K562 (cell line): ENCODE measurements around the gene ASMTL. TPM values are rescaled to one million over a fixed set of nuclear protein-coding genes. Genes with fewer than 3 reads are reported as not detected.

ENCODE experiments used
- CHAMP1 ChIP-seq: fragments of 450-650 bp; IDR thresholded peaks from 2 replicates; pipeline ENCODE4 v1.6.1; 2016; ENCODE audit warnings: mild to moderate bottlenecking
- CREBBP ChIP-seq: IDR thresholded peaks from one replicate; pipeline ENCODE4 v1.6.1; 2012; ENCODE audit warnings: low read depth, mild to moderate bottlenecking, control low read depth, inconsistent platforms, low read length
- FOXA3 ChIP-seq, 2 experiments: fragments of 450-650 bp in 1 of 2; sonication (generic) in 1 of 2; formaldehyde crosslinking; IDR thresholded peaks in 1 of 2; conservative IDR thresholded peaks in 1 of 2; 2 replicates each; pipeline versions ENCODE4 v1.4.0 to v1.8.0; 2020 to 2022; ENCODE audit warnings: mild to moderate bottlenecking in 2 of 2, missing genetic modification reagents in 1 of 2
- GTF3C2 ChIP-seq: IDR thresholded peaks from 3 replicates; pipeline ENCODE4 v1.6.1; 2011; ENCODE audit warnings: borderline replicate concordance, mild to moderate bottlenecking, moderate library complexity; ENCODE audit not compliant: insufficient read length; ENCODE audit errors: extremely low read depth
- HMBOX1 ChIP-seq: sonication (generic); IDR thresholded peaks from 2 replicates; pipeline ENCODE4 v1.6.1; 2016
- PTTG1 ChIP-seq: fragments of 450-650 bp; IDR thresholded peaks from 2 replicates; pipeline ENCODE4 v1.6.1; 2016; ENCODE audit warnings: low read depth, mild to moderate bottlenecking, missing genetic modification characterization, missing compliant biosample characterization
- RBM25 ChIP-seq: fragments of 200-400 bp; formaldehyde crosslinking; IDR thresholded peaks from 2 replicates; pipeline ENCODE4 v1.6.1; 2018; ENCODE audit warnings: low read length, low read depth, moderate library complexity; ENCODE audit not compliant: severe bottlenecking
- ZBTB40 ChIP-seq, 2 experiments: fragments of 450-650 bp in 1 of 2; sonication (generic) in 1 of 2; formaldehyde crosslinking in 1 of 2; IDR thresholded peaks; 2 replicates each; pipeline versions ENCODE4 v1.7.1 to v1.9.0; 2016 to 2022; ENCODE audit warnings: inconsistent platforms in 1 of 2, mild to moderate bottlenecking in 1 of 2, missing genetic modification reagents in 1 of 2
- ZZZ3 ChIP-seq: fragments of 450-650 bp; IDR thresholded peaks from 2 replicates; pipeline ENCODE4 v1.6.1; 2016; ENCODE audit warnings: antibody characterized with exemption, mild to moderate bottlenecking, moderate library complexity
- polyA plus RNA-seq, 8 experiments: library from polyadenylated mRNA; depleted of rRNA in 4 of 8; stranded (reverse) in 5 of 8; unstranded in 3 of 8; fragments of >200 nt; fragmentation: Nextera tagmentation in 2 of 8; fragmentation: Illumina TruSeq in 1 of 8; extraction: Ambion mirVana in 2 of 8; extraction: Trizol in 1 of 8; gene quantifications; 2 replicates each; pipeline versions ENCODE4 v1.2.1 to v1.2.3, GENCODE V29; 2011 to 2014; ENCODE audit warnings: inconsistent platforms in 1 of 8, missing spikeins in 1 of 8
- total RNA-seq, 7 experiments: library from RNA; depleted of rRNA in 6 of 7; stranded (reverse); fragments of >200 nt in 6 of 7; fragmentation: Illumina TruSeq in 2 of 7; extraction: Trizol in 2 of 7; gene quantifications; 2 replicates each; pipeline versions ENCODE4 v1.2.1 to v1.2.3, GENCODE V29; 2011 to 2021; ENCODE audit warnings: low replicate concordance in 1 of 7

ASMTL gene
- total and polyA plus RNA-seq, 9 of the 15 experiments (the other 6 are each of a cell fraction or from before 2014, with no cell fraction given): 0.56 to 20.6 (median 7.6) TPM

GRCh38 chrX:1477801-1478458 is 25.2 kb upstream of the ASMTL start (continued):
- 0 out of 2 replicates have a peak, but pooled peaks have one; percentile 11 for TF ChIP-seq ZBTB40 (IDR thresholded peaks at IDR 0.05)
- no peak for TF ChIP-seq ZBTB40 (CRISPR knock-in tag; IDR thresholded peaks at IDR 0.05)
- no peak for TF ChIP-seq GTF3C2
- no peak for TF ChIP-seq PTTG1 (tag)
- no peak for TF ChIP-seq CREBBP
- TF ChIP-seq ZZZ3: no peak
- peak; percentile 41; the same call in 1 of the 2 replicates for TF ChIP-seq CHAMP1
- no peak for TF ChIP-seq FOXA3 (CRISPR knock-in tag; conservative IDR thresholded peaks at IDR 0.05 in 1 of 2, IDR thresholded peaks at IDR 0.05 in 1 of 2)
- TF ChIP-seq HMBOX1: no peak
- no peak for TF ChIP-seq RBM25
